ENCODE results near the gene IPO4. TPM values are rescaled to one million over a fixed set of nuclear protein-coding genes. Genes with fewer than 3 reads are reported as not detected.
A peak's percentile ranks its signal among the peaks of the same experiment; 100 is the strongest.

IPO4 gene
- total RNA-seq, 3 donors from 2014 or later: 265 to 293 (median 265) TPM

DNA sequence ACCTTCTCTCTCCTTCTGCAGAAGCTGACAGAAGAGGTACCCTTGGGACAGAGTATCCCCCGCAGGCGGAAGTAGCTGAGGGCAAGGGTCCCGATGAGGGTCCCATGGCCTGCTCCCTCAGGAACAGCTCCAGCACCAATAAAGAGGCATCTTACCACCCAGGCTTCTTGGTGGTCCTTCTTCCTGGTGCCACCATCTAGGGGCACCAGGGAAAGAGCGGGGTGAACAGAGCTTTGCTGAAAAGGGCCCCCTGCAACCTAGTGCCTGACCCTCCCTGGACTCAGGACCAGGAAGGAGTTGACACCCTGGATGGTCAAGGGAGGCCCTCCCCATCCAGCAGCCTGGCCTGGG lies 28.1 kb downstream of the IPO4 start:
- Mint-ChIP-seq H3K9me3 (no peaks in the 10 kb centered on the region), H3K4me1 (ENCODE audit: low read depth) (peaks cover 46% of the 10 kb centered on the region), H3K36me3 (ENCODE audit: insufficient read depth) (peaks cover 46% of the 10 kb centered on the region), H3K4me3 (no peak overlapping the region), H3K27me3 (ENCODE audit: low read depth) (no peaks in the 10 kb centered on the region)
- DNase-seq: no peak
- no peak for ATAC-seq

DNA sequence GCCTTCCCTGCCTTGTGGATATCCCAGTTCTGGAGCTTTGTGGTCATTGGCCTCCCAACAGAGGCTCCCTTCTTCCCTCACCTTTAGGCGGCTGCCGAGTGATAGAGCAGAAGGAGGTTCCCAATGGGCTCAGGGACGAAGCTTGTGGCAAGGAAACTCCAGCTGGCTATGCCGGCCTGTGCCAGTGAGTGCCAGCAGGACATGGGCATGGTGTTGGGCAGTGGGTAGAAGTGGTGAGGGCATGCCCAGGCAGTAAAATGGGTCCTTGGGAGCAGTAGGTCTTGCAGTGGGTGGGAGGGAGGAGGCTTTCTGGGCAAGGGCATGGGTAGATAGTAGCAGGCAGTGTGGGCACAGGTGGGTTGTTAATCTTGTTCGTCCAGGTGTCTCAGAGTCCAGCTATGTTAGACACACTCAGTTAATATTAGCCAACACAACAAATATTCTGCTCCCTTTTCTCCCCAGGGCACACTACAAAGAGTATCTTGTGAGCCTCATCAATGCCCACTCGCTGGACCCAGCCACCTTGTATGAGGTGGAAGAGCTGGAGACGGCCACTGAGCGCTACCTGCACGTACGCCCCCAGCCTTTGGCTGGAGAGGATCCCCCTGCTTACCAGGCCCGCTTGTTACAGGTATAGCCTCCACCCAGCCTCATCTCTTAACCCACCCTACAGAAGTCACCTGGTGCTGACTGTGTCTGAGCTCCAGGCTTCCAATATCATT lies 28.7 kb downstream of the IPO4 start:
- Mint-ChIP-seq H3K4me1 (ENCODE audit: low read depth) (peaks cover 40% of the 10 kb centered on the region), H3K9me3 (no peaks in the 10 kb centered on the region), H3K27me3 (ENCODE audit: low read depth) (no peaks in the 10 kb centered on the region), H3K36me3 (ENCODE audit: insufficient read depth) (peaks cover 42% of the 10 kb centered on the region), H3K4me3 (no peak overlapping the region)
- no peak for ATAC-seq
- no peak for DNase-seq

DNA sequence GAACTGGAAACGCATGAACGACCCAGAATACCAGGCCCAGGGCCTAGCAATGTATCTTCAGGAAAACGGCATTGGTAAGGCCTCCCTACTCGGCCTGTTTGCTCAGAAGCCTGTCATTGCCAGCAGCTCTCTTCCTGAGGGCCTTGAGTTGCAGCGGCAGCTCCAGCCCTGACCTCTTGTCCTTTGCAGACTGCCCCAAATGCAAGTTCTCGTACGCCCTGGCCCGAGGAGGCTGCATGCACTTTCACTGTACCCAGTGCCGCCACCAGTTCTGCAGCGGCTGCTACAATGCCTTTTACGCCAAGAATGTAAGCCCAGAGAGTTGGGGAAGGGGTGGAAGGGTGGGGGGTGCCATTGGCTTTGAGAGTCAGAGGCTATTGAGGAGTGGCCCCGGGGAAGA lies 31.3 kb downstream of the IPO4 start:
- H3K9me3 Mint-ChIP-seq: no peaks in the 10 kb centered on the region
- no peak overlapping the region for H3K4me3 Mint-ChIP-seq
- ATAC-seq: no peak
- peaks cover 31% of the 10 kb centered on the region for H3K36me3 Mint-ChIP-seq (ENCODE audit: insufficient read depth)
- DNase-seq: no peak
- peaks cover 15% of the 10 kb centered on the region for H3K4me1 Mint-ChIP-seq (ENCODE audit: low read depth)
- no peaks in the 10 kb centered on the region for H3K27me3 Mint-ChIP-seq (ENCODE audit: low read depth)

DNA sequence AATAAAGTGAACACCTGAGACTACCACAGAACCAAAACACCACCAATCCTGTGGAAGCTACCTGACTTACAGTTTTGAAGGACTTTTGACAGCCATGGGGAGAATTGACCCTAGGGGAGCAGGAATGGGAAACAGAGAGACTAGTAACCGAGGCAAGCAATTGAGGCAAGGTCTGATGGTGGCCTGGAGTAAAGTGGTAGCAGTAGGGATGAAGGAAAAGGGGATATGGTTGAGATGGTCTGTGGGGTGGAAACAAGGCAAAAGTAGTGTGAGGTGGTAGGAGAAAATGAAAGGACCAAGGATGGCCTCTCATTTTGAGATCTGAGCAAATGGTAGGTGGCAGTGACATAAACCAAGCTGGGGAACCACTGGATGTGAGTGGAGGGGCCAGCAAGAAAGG lies 31.8 kb downstream of the IPO4 start:
- no peak for DNase-seq
- Mint-ChIP-seq H3K4me3 (no peak overlapping the region), H3K36me3 (ENCODE audit: insufficient read depth) (peaks cover 30% of the 10 kb centered on the region), H3K27me3 (ENCODE audit: low read depth) (no peaks in the 10 kb centered on the region), H3K9me3 (no peaks in the 10 kb centered on the region), H3K4me1 (ENCODE audit: low read depth) (peaks cover 11% of the 10 kb centered on the region)
- ATAC-seq: no peak

DNA sequence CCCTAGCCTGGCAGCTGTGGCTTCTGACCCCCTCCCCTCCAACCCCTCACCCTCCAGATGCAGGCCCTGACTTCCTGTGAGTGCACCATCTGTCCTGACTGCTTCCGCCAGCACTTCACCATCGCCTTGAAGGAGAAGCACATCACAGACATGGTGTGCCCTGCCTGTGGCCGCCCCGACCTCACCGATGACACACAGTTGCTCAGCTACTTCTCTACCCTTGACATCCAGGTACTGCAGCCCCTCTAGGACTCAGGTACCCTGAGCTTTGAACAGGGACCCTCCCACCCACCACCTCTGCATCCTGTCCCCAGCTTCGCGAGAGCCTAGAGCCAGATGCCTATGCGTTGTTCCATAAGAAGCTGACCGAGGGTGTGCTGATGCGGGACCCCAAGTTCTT lies 33.5 kb downstream of the IPO4 start:
- no peaks in the 10 kb centered on the region for H3K27me3 Mint-ChIP-seq (ENCODE audit: low read depth)
- H3K36me3 Mint-ChIP-seq (ENCODE audit: insufficient read depth): peaks cover 34% of the 10 kb centered on the region
- no peak for ATAC-seq
- H3K4me1 Mint-ChIP-seq (ENCODE audit: low read depth): peaks cover 4% of the 10 kb centered on the region
- no peaks in the 10 kb centered on the region for H3K9me3 Mint-ChIP-seq
- DNase-seq: no peak
- H3K4me3 Mint-ChIP-seq: no peak overlapping the region

DNA sequence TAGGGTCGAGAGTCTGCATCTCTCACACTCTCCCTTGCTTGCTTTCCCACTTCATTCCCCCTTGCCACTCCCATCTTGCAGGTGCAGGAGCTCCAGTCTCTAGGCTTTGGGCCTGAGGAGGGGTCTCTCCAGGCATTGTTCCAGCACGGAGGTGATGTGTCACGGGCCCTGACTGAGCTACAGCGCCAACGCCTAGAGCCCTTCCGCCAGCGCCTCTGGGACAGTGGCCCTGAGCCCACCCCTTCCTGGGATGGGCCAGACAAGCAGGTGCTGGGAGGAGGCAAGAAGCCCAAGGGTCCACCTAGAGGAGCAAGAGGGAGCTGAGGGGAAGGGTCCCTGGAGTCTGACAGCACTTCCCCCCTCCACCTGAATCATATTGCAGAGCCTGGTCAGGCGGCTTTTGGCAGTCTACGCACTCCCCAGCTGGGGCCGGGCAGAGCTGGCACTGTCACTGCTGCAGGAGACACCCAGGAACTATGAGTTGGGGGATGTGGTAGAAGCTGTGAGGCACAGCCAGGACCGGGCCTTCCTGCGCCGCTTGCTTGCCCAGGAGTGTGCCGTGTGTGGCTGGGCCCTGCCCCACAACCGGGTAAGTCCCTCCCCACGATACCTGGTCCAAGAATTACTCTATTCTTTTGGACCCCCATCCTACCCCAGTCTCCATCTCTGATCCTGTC lies 37.1 kb downstream of the IPO4 start:
- no peak for DNase-seq
- ATAC-seq: no peak
- Mint-ChIP-seq H3K4me1 (ENCODE audit: low read depth) (peaks cover 22% of the 10 kb centered on the region), H3K27me3 (ENCODE audit: low read depth) (no peaks in the 10 kb centered on the region), H3K4me3 (no peak overlapping the region), H3K9me3 (no peaks in the 10 kb centered on the region), H3K36me3 (ENCODE audit: insufficient read depth) (peaks cover 34% of the 10 kb centered on the region)

DNA sequence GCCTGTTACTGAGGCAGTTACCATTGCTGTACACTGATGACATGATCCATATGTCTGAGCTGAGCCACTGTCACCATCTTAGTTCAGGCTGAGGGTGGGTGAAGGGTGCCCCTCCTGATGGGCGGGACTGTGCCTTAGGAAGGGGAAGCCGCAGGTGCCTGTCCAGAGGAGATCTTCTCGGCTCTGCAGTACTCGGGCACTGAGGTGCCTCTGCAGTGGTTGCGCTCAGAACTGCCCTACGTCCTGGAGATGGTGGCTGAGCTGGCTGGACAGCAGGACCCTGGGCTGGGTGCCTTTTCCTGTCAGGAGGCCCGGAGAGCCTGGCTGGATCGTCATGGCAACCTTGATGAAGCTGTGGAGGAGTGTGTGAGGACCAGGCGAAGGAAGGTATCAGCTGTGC lies 37.6 kb downstream of the IPO4 start:
- no peak for DNase-seq
- ATAC-seq: no peak
- no peak overlapping the region for H3K4me3 Mint-ChIP-seq
- peaks cover 26% of the 10 kb centered on the region for H3K4me1 Mint-ChIP-seq (ENCODE audit: low read depth)
- H3K27me3 Mint-ChIP-seq (ENCODE audit: low read depth): no peaks in the 10 kb centered on the region
- H3K36me3 Mint-ChIP-seq (ENCODE audit: insufficient read depth): peaks cover 33% of the 10 kb centered on the region
- no peaks in the 10 kb centered on the region for H3K9me3 Mint-ChIP-seq

DNA sequence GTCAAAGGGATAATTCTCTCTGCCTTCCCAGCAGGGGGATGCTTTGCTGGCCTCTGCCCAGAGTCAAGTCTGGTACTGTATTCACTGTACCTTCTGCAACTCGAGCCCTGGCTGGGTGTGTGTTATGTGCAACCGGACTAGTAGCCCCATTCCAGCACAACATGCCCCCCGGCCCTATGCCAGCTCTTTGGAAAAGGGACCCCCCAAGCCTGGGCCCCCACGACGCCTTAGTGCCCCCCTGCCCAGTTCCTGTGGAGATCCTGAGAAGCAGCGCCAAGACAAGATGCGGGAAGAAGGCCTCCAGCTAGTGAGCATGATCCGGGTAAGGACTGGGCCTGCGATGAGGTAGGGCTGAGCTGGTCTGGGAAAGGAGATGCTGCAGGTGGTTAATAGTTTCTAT lies 38.0 kb downstream of the IPO4 start:
- Mint-ChIP-seq H3K27me3 (ENCODE audit: low read depth) (no peaks in the 10 kb centered on the region), H3K4me3 (no peak overlapping the region), H3K9me3 (no peaks in the 10 kb centered on the region), H3K36me3 (ENCODE audit: insufficient read depth) (peaks cover 29% of the 10 kb centered on the region), H3K4me1 (ENCODE audit: low read depth) (peaks cover 29% of the 10 kb centered on the region)
- DNase-seq (no peak), ATAC-seq (no peak)

DNA sequence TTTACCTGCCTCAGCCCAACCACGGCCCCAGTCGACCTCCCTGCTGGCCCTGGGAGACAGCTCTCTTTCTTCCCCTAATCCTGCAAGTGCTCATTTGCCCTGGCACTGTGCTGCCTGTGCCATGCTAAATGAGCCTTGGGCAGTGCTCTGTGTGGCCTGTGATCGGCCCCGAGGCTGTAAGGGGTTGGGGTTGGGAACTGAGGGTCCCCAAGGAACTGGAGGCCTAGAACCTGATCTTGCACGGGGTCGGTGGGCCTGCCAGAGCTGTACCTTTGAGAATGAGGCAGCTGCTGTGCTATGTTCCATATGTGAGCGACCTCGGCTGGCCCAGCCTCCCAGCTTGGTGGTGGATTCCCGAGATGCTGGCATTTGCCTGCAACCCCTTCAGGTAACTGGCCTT lies 38.6 kb downstream of the IPO4 start:
- H3K27me3 Mint-ChIP-seq (ENCODE audit: low read depth): no peaks in the 10 kb centered on the region
- peaks cover 34% of the 10 kb centered on the region for H3K4me1 Mint-ChIP-seq (ENCODE audit: low read depth)
- H3K36me3 Mint-ChIP-seq (ENCODE audit: insufficient read depth): peaks cover 32% of the 10 kb centered on the region
- no peak for ATAC-seq
- H3K4me3 Mint-ChIP-seq: no peak overlapping the region
- no peaks in the 10 kb centered on the region for H3K9me3 Mint-ChIP-seq
- DNase-seq: no peak

DNA sequence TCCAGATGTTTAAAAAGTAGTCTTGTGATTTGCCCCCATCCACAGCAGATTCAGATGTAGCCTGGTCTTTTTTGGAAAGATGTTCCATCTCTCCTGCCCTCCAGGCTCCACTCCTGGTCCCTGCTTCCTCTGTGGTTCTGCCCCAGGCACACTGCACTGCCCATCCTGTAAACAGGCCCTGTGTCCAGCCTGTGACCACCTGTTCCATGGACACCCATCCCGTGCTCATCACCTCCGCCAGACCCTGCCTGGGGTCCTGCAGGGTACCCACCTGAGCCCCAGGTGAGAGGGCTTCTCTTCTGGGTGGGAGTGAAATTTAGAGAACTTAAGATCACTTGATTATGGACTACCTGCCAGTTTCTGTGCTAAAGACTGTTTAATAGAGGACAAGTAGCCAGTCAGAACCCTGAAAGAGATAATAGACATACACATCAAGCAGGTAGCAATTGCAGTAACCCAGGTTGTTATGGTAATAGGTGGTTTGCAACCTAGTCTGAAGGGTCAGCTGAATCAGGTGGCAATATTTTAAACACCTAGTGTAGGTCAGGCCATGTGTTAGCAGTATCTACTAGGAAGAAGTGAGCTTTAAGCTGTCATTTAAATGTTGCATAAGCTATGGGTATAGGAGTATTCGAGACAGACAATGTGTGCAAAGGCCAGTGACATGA lies 39.2 kb downstream of the IPO4 start:
- DNase-seq (no peak), ATAC-seq (no peak)
- no peaks in the 10 kb centered on the region for H3K9me3 Mint-ChIP-seq
- H3K4me3 Mint-ChIP-seq: peak overlapping the region; percentile 98
- H3K27me3 Mint-ChIP-seq (ENCODE audit: low read depth): no peaks in the 10 kb centered on the region
- peaks cover 33% of the 10 kb centered on the region for H3K36me3 Mint-ChIP-seq (ENCODE audit: insufficient read depth)
- H3K4me1 Mint-ChIP-seq (ENCODE audit: low read depth): peaks cover 39% of the 10 kb centered on the region

DNA sequence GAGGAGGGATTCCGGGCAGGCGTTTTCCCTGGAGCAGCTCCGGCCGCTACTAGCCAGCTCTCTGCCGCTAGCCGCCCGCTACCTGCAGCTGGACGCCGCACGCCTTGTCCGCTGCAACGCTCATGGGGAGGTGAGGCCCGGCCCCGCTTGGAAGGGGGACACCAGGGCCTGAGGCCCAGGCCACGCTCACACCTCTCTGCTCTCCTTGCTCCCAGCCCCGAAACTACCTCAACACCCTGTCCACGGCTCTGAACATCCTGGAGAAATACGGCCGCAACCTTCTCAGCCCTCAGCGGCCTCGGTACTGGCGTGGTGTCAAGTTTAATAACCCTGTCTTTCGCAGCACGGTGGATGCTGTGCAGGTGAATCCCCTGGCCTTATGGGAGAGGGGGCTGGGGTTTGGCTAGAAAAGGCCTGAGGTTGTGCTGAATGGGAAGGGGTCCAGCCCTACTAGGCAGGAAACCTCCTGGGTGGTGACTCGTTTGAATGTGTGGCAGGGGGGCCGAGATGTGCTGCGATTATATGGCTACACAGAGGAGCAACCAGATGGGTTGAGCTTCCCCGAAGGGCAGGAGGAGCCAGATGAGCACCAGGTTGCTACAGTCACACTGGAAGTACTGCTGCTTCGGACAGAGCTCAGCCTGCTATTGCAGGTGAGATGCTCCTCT lies 40.7 kb downstream of the IPO4 start:
- Mint-ChIP-seq H3K9me3 (no peaks in the 10 kb centered on the region), H3K27me3 (ENCODE audit: low read depth) (no peaks in the 10 kb centered on the region), H3K36me3 (ENCODE audit: insufficient read depth) (peaks cover 42% of the 10 kb centered on the region), H3K4me1 (ENCODE audit: low read depth) (peaks cover 50% of the 10 kb centered on the region), H3K4me3 (peak overlapping the region; percentile 98)
- DNase-seq (no peak), ATAC-seq (no peak)

DNA sequence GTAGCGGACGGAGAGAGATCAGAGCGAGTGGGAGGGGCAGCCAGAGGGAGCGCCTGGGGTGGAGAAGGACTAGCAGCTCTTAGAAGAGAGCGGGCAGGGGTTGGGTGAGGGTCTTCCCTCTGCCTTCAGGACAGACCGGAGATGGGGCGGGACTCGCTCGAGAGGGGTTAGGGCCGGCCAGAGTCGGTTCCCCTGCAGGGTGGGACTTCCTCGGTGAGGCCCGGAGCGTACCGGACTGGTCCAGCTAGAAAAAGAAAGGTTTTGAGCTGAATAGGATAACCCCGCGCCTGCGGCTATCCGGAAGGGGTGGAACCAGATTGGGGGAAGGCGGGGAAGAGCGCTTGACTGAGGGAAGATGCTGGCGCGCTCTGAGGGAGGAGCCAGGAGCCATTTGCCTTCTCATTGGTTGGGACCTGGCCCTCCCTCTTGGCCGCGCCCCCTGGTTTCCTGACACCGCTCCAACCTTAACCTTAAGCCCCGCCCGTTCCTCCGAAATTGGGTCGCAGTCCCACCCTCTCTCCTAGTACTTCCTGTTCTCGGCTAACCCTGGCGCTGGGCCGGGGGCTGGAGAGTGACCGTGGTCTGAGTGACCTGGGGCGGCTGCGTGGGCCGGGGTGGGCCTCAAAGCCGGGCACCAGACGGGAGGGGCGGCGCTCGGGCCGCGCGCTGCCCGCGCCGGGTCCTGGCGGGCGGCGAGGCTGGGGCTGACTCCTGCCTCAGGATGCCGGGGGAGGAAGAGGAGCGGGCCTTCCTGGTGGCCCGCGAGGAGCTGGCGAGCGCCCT lies 41.4 kb downstream of the IPO4 start, which contains the start of gene RNF31:
Gene RNF31 (plus strand): TSS at position 521 of the 783 bp plus-strand sequence. CDS start 201 bp downstream, at position 722.
- ATAC-seq (peak; percentile 89 to 90), DNase-seq (peak; percentile 96)
- H3K36me3 Mint-ChIP-seq (ENCODE audit: insufficient read depth): peaks cover 45% of the 10 kb centered on the region
- no peaks in the 10 kb centered on the region for H3K27me3 Mint-ChIP-seq (ENCODE audit: low read depth)
- peaks cover 56% of the 10 kb centered on the region for H3K4me1 Mint-ChIP-seq (ENCODE audit: low read depth)
- peak within 1 kb of the TSS; percentile 98 for H3K4me3 Mint-ChIP-seq
- no peaks in the 10 kb centered on the region for H3K9me3 Mint-ChIP-seq

DNA sequence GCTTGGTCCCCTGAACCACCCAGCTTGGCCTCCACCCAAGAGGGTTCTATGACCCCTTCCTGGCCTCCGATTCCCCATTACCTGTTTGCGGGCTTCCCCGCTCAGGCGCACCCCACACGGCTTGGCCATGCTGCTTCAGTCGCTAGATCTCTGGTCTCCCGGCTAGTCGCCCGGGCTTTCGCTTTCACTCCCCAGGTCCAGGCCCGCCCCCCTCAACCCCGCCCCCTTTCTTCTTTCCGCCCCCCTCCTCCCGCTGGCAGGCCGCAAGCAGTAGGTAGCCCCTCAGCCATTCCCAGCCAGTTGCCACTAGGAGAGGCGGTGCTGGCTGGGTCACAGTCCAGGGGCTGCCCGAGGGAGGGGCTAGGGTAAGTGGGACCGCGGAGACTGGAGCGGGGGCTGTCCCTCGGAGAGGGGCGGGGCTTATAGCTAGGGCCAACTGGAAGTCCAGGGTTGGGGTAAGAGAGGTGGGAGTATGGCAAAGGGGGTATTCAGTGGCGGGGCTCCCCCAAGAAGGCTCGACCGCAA lies 42.1 kb downstream of the IPO4 start, which contains the start of gene PSME2:
Gene PSME2 (minus strand): TSS at position 158 of the 525 bp plus-strand sequence. CDS start 29 bp downstream, at position 129.
- Mint-ChIP-seq H3K4me1 (ENCODE audit: low read depth) (peaks cover 62% of the 10 kb centered on the region), H3K4me3 (peak within 1 kb of the TSS; percentile 98), H3K27me3 (ENCODE audit: low read depth) (no peaks in the 10 kb centered on the region), H3K9me3 (no peaks in the 10 kb centered on the region), H3K36me3 (ENCODE audit: insufficient read depth) (peaks cover 42% of the 10 kb centered on the region)
- DNase-seq: peak; percentile 72
- peak; percentile 67 to 73 for ATAC-seq

Measured in activated T-cell treated with anti-CD3 and anti-CD28 coated beads, Interleukin-2, amount 50 U/mL, for 4 hours (primary cell).